GM19099 (cell line): ENCODE measurements around the gene HM13.
A peak's percentile ranks its signal among the peaks of the same experiment; 100 is the strongest.

Source experiments
- POLR2A ChIP-seq: IDR thresholded peaks from 3 replicates; pipeline ENCODE4 v1.6.1; 2011; ENCODE audit warnings: low read depth; ENCODE audit not compliant: insufficient read length; ENCODE audit errors: extremely low read depth

Gene HM13

GRCh38 chr20:31569163-31570020 is 55.1 kb downstream of the HM13 start:
- no peak for TF ChIP-seq POLR2A

GRCh38 chr20:31570021-31570463 is 55.8 kb downstream of the HM13 start:
- no peak for TF ChIP-seq POLR2A

- TF ChIP-seq POLR2A = no peak
Measured at GRCh38 chr20:31570735-31571617, 56.7 kb downstream of the HM13 start.

- TF ChIP-seq POLR2A = no peak
Measured at GRCh38 chr20:31572042-31572700, 57.9 kb downstream of the HM13 start.

- TF ChIP-seq POLR2A = peak; percentile 77
Measured at GRCh38 chr20:31572701-31573554, 58.7 kb downstream of the HM13 start.

GRCh38 chr20:31573555-31574321 is 59.5 kb downstream of the HM13 start:
- no peak for TF ChIP-seq POLR2A

- TF ChIP-seq POLR2A = no peak
Measured at GRCh38 chr20:31576751-31577150, 62.5 kb downstream of the HM13 start.

- TF ChIP-seq POLR2A = no peak
Measured at GRCh38 chr20:31577194-31577593, 63.0 kb downstream of the HM13 start.

GRCh38 chr20:31578448-31579138 is 64.4 kb downstream of the HM13 start:
- no peak for TF ChIP-seq POLR2A

GRCh38 chr20:31579245-31579644 is 65.0 kb downstream of the HM13 start:
- TF ChIP-seq POLR2A = no peak

- TF ChIP-seq POLR2A = no peak
Measured at GRCh38 chr20:31580706-31581105, 66.5 kb downstream of the HM13 start.

GRCh38 chr20:31581391-31581790 is 67.1 kb downstream of the HM13 start:
- TF ChIP-seq POLR2A = no peak

GRCh38 chr20:31587545-31588389 is 73.5 kb downstream of the HM13 start:
- no peak for TF ChIP-seq POLR2A
